Tracheal epithelial cell (primary cell): ENCODE measurements around the gene TMEM215. TPM values are rescaled to one million over a fixed set of nuclear protein-coding genes. Genes with fewer than 3 reads are reported as not detected.

ENCODE experiments used
- total RNA-seq: library from RNA; depleted of rRNA; stranded (reverse); fragments of >200 nt; gene quantifications from 2 replicates; pipeline ENCODE4 v1.2.1, GENCODE V29; 2014

Gene TMEM215, protein sequence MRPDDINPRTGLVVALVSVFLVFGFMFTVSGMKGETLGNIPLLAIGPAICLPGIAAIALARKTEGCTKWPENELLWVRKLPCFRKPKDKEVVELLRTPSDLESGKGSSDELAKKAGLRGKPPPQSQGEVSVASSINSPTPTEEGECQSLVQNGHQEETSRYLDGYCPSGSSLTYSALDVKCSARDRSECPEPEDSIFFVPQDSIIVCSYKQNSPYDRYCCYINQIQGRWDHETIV
- under 0.01 TPM in 1 of 2 replicates, not detected in the other for total RNA-seq

DNA sequence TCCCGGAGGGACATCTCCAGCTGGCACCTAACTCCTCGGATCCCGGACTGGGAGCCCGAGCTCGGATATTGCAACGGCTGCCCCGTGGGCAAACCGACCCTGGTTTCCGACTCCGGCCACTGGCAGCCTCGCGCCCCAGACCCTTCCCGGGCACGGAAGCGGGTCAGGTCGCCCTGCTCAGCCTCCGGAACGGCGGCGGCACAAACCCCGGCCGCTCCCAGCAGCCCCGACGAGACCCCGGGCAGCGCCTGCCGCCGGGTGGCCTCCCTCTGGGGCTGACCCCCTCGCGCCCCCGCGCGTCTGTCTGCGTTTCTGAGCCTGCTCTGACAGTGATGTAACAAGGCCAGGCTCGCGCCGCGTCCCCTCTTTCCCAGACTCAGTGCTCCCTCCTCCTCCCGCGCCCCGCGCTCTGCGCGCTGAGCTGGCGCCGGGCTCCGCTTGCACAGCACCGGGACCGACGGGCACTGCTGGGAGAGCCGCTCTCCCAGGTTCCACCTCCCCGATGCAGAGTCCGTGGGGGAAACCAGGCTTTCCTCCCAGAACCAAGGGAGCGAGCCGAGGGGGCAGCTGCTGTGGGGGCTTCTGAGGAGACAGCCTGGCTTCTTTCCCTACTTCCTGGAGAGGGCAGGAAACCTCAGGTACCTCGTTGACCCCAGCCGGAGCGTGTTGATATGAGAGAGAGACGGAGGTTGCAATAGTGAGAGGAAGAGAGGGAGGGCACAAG lies at the start of gene TMEM215:
TMEM215 (plus strand) TSS at position 373 of the 724 bp plus-strand sequence. CDS start 644 bp downstream, outside the sequence.

Other genes starting within 250 kb of the TMEM215 start
- 2.2 and 3.8 TPM in 2 replicates for gene SMIM27, start 231.2 kb upstream of the TMEM215 start, total RNA-seq
- 24.8 and 27.3 TPM in 2 replicates for gene TOPORS, start 231.0 kb upstream of the TMEM215 start, total RNA-seq
- gene NDUFB6, start 210.4 kb upstream of the TMEM215 start, total RNA-seq: 19.2 and 24.8 TPM in 2 replicates
- gene TAF1L, start 147.9 kb upstream of the TMEM215 start, total RNA-seq: under 0.01 TPM in 2 replicates
- 45.3 and 49.2 TPM in 2 replicates for gene APTX, start 218.1 kb downstream of the TMEM215 start, total RNA-seq
- gene DNAJA1, start 241.7 kb downstream of the TMEM215 start, total RNA-seq: 40.7 and 71.8 TPM in 2 replicates